Measurements from ENCODE around the gene IL25. TPM values are rescaled to one million over a fixed set of nuclear protein-coding genes. Genes with fewer than 3 reads are reported as not detected.

IL25 gene
- total RNA-seq, 1 donor, result not detected

DNA sequence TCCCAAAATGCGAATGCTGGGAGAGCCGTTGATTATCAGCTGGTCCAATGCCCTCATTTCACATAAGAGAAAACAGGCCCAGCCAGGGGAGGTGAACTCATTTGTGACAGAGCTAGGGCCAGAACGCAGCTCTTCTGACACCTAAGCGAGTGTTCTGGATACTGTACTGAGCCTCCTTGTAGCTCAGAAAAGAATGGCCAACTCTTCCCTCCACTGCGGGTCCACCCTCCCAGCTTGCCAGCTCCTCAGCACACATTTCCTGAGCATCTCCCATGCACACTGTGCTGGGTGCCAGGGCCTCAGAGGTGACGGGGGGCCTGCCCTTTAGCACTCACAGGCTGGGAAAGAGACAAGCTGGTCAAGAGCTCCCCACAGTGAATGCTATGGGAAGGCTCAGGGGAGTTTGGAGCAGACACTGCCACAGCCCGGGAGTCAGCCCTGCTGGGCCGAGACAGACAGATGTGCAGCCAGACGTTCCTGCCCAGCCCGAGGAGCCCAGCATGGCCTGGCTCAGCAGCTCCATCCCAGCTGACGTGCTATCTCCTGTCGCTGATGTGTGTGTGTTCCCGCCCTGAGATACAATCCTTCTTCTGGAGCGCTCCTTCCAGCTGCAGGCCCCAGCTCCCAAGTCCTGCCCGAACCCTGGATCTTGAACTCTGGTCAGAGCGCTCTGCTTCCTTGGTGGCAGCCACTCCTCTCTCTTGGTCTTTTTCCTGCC lies 7.7 kb downstream of the IL25 start:
- no peaks in the 10 kb centered on the region for H3K36me3 ChIP-seq (ENCODE audit: insufficient read depth, low read length)
- H3K9me3 ChIP-seq (ENCODE audit: low read depth, low read length), result no peaks in the 10 kb centered on the region
- H2AFZ ChIP-seq (ENCODE audit: low read length), result no peak overlapping the region
- H3K27ac ChIP-seq (ENCODE audit: low read depth, low read length), result no peak overlapping the region
- H3K27me3 ChIP-seq (ENCODE audit: insufficient read depth, low read length), result peaks cover 4% of the 10 kb centered on the region
- no peak overlapping the region for H3K4me3 ChIP-seq (ENCODE audit: insufficient read depth, low read length)
- TF ChIP-seq, protein P1, sequence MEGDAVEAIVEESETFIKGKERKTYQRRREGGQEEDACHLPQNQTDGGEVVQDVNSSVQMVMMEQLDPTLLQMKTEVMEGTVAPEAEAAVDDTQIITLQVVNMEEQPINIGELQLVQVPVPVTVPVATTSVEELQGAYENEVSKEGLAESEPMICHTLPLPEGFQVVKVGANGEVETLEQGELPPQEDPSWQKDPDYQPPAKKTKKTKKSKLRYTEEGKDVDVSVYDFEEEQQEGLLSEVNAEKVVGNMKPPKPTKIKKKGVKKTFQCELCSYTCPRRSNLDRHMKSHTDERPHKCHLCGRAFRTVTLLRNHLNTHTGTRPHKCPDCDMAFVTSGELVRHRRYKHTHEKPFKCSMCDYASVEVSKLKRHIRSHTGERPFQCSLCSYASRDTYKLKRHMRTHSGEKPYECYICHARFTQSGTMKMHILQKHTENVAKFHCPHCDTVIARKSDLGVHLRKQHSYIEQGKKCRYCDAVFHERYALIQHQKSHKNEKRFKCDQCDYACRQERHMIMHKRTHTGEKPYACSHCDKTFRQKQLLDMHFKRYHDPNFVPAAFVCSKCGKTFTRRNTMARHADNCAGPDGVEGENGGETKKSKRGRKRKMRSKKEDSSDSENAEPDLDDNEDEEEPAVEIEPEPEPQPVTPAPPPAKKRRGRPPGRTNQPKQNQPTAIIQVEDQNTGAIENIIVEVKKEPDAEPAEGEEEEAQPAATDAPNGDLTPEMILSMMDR (IDR thresholded peaks at IDR 0.05; ENCODE audit: extremely low read depth, low read depth, low read length), result no peak
- H3K79me2 ChIP-seq (ENCODE audit: insufficient read depth, low read length), result no peaks in the 10 kb centered on the region
- H4K20me1 ChIP-seq (ENCODE audit: insufficient read depth, low read length), result no peaks in the 10 kb centered on the region
- H3K4me2 ChIP-seq (ENCODE audit: insufficient read depth, low read length), result no peak overlapping the region
- DNase-seq (ENCODE audit: insufficient read length, low spot score, missing footprints), result no peak
- H3K4me1 ChIP-seq (ENCODE audit: insufficient read depth, low read length), result no peaks in the 10 kb centered on the region

DNA sequence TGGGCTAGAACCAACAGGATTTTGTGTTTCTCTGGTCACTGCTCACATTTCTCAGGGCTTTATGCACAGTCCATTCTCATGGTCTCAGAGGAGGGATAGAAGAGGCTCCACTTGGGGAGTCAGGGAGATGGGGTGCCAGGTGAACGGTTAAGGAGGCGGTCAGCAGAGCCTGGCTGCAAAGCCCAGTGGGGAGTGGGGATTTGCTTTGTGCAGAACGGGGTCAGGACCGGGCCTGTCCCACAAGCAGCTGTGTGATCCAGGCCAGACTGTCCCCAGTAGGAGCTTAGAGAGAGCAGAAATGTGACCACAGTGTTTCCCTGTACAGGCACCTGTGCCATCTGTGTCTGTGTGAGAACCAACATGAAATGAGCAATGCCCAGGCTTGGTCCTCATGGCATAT lies 8.4 kb downstream of the IL25 start:
- Histone ChIP-seq H4K20me1 (ENCODE audit: insufficient read depth, low read length) (no peaks in the 10 kb centered on the region), H2AFZ (ENCODE audit: low read length) (no peak overlapping the region), H3K9me3 (ENCODE audit: low read depth, low read length) (no peaks in the 10 kb centered on the region), H3K4me3 (ENCODE audit: insufficient read depth, low read length) (no peak overlapping the region), H3K27me3 (ENCODE audit: insufficient read depth, low read length) (peaks cover 4% of the 10 kb centered on the region), H3K79me2 (ENCODE audit: insufficient read depth, low read length) (no peaks in the 10 kb centered on the region), H3K4me2 (ENCODE audit: insufficient read depth, low read length) (no peak overlapping the region), H3K27ac (ENCODE audit: low read depth, low read length) (no peak overlapping the region), H3K4me1 (ENCODE audit: insufficient read depth, low read length) (no peaks in the 10 kb centered on the region), H3K36me3 (ENCODE audit: insufficient read depth, low read length) (no peaks in the 10 kb centered on the region)
- TF ChIP-seq, protein P1 (IDR thresholded peaks at IDR 0.05; ENCODE audit: extremely low read depth, low read depth, low read length), result no peak
- DNase-seq (ENCODE audit: insufficient read length, low spot score, missing footprints), result no peak

DNA sequence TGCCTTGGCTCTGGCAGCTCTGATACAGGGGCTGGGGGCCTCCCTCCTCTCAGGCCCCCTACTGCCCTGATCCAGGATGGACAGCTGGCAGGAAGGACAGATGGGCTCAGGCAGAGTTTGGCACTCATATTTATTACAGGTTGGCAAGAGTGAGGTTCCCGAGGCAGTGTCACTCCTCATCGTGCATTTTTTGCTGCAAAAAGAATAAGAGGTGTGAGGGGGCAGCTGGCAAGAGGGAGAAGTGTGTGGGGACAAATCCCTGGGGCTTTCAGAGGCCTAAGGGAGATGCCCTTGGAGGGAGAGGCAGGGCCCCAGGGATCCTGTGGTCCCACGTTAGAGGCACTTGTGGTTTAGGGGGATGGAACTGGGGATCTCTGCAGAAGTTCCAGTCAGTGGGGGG lies 9.3 kb downstream of the IL25 start:
- Histone ChIP-seq H3K27me3 (ENCODE audit: insufficient read depth, low read length) (no peaks in the 10 kb centered on the region), H3K36me3 (ENCODE audit: insufficient read depth, low read length) (no peaks in the 10 kb centered on the region), H3K9me3 (ENCODE audit: low read depth, low read length) (no peaks in the 10 kb centered on the region), H2AFZ (ENCODE audit: low read length) (no peak overlapping the region), H3K4me2 (ENCODE audit: insufficient read depth, low read length) (no peak overlapping the region), H4K20me1 (ENCODE audit: insufficient read depth, low read length) (no peaks in the 10 kb centered on the region), H3K4me3 (ENCODE audit: insufficient read depth, low read length) (no peak overlapping the region), H3K4me1 (ENCODE audit: insufficient read depth, low read length) (no peaks in the 10 kb centered on the region), H3K79me2 (ENCODE audit: insufficient read depth, low read length) (no peaks in the 10 kb centered on the region), H3K27ac (ENCODE audit: low read depth, low read length) (no peak overlapping the region)
- no peak for DNase-seq (ENCODE audit: insufficient read length, low spot score, missing footprints)
- TF ChIP-seq, protein P1 (IDR thresholded peaks at IDR 0.05; ENCODE audit: extremely low read depth, low read depth, low read length), result no peak

- no peak overlapping the region for H3K4me2 ChIP-seq (ENCODE audit: insufficient read depth, low read length)
- no peak overlapping the region for H3K4me3 ChIP-seq (ENCODE audit: insufficient read depth, low read length)
- no peaks in the 10 kb centered on the region for H3K4me1 ChIP-seq (ENCODE audit: insufficient read depth, low read length)
- H3K27ac ChIP-seq (ENCODE audit: low read depth, low read length), result no peak overlapping the region
- no peaks in the 10 kb centered on the region for H3K79me2 ChIP-seq (ENCODE audit: insufficient read depth, low read length)
- no peak overlapping the region for H2AFZ ChIP-seq (ENCODE audit: low read length)
- H3K9me3 ChIP-seq (ENCODE audit: low read depth, low read length), result no peaks in the 10 kb centered on the region
- TF ChIP-seq, protein P1 (IDR thresholded peaks at IDR 0.05; ENCODE audit: extremely low read depth, low read depth, low read length), result no peak
- no peaks in the 10 kb centered on the region for H4K20me1 ChIP-seq (ENCODE audit: insufficient read depth, low read length)
- H3K36me3 ChIP-seq (ENCODE audit: insufficient read depth, low read length), result no peaks in the 10 kb centered on the region
- H3K27me3 ChIP-seq (ENCODE audit: insufficient read depth, low read length), result no peaks in the 10 kb centered on the region
- DNase-seq (ENCODE audit: insufficient read length, low spot score, missing footprints), result no peak
Observed at GRCh38 chr14:23382276-23382675, 9.7 kb downstream of the IL25 start.

All from osteoblast (primary cell).